NCI-H2107 treated with DMSO at 0.1 percent for 48 hours (cell line): Measurements from ENCODE around the gene COL23A1.
"Not testable (repeated sequence)": the region's sequence is repeated elsewhere in the genome, so short reads cannot be mapped to it uniquely, and the experiment has no call there.

Experiments used
- DNase-seq: peaks from one replicate; lab custom pipeline; 2025; ENCODE audit not compliant: unreplicated experiment; lab: John Stamatoyannopoulos, UW

The COL23A1 gene

GRCh38 chr5:178249191-178249989 is 340.8 kb downstream of the COL23A1 start:
- no peak for DNase-seq

DNA sequence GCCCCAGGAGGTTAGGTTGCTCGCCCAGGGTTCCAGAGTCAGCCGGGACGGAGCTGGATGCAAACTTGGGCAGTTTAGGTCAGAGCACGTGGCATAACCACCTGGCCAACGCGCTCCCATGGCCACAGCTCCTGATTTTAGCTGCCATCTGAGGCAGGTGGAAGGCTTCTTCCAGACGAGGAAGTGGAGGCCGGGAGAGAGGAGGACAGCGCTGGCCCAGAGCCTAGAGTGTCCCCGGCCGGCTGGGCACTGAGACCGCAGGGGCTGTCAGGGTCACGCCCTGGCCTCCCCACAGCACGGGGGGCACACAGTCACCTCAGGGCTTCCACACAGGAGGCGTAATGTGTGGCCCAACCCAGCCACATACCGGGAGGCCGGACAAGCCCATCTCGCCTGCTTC is 341.4 kb downstream of the COL23A1 start:
- DNase-seq, result no peak

DNA sequence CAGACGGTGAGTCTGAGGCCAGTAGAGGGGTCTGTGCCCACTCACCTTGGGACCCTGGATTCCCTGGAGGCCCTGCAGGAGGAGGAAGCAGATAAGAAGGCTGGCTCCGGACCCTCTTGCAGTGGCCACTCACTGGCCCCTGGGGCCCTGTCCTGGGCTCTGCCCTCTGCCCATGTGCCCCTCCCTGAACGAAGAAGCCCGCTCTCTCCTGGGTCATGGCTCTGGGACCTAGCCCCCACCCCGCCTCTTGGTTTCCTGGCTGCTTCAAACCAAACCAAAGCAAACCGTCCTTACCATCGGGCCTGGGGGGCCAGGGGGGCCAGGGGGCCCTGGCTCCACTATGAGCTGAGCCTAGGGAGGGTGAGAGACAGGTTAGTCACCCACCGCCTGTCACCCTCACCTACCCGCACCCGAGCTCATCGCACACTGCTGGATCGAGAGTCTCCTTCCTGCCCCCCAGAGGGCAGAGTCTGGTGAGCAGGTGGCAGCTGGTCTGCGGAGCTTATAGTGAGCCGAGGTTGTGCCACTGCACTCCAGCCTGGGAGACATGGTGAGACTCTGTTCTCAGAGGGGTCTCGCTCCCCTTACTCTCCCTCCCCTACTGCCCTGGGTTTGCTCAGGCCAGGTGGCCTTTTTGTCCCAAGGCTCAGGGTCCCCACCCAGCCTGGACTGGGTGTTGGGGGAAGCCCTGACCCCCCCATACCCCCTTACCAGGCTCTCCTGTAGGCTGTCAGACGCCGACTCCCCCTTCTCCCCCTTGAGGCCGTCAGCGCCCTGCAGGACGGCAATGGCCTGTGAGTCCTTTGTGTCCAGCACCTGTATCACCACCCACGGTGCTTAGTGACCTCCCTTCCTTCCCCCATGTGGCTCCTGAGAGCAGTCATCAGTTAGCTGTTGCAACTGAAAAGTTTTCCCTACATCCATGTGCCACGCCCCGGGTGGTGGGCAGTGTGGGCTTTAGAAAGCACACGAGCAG is 342.4 kb downstream of the COL23A1 start:
- no peak for DNase-seq

- no peak for DNase-seq
Measured at GRCh38 chr5:178246624-178247279, 343.4 kb downstream of the COL23A1 start.

GRCh38 chr5:178245389-178245788 is 344.8 kb downstream of the COL23A1 start:
- no peak for DNase-seq

- DNase-seq, result no peak
Measured at GRCh38 chr5:178244576-178244975, 345.6 kb downstream of the COL23A1 start.

- DNase-seq, result no peak
Measured at GRCh38 chr5:178242416-178242815, 347.8 kb downstream of the COL23A1 start.

GRCh38 chr5:178241688-178242231 is 348.4 kb downstream of the COL23A1 start:
- DNase-seq, result no peak

DNA sequence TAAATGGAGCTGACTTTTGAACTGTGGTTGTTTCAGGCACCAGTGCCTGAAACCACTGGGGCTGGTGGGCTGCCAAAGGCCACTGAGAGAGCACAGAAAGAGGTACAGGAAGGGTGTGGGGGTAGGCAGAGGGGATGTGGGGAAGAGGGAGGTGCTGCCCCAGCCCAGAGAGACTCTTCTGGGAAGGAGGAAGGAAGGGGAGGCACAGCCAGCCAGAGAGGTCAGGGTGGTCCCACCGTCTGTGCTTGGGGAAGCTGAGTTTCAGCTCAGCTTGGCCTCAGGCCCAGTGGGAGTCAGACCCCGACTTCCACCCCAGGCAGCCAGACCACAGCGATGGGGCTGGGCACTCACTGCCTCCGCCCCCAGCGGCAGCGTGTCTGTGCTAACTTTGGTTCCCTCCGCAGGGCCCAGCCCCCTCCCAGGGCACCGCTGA is 348.9 kb downstream of the COL23A1 start:
- no peak for DNase-seq

DNA sequence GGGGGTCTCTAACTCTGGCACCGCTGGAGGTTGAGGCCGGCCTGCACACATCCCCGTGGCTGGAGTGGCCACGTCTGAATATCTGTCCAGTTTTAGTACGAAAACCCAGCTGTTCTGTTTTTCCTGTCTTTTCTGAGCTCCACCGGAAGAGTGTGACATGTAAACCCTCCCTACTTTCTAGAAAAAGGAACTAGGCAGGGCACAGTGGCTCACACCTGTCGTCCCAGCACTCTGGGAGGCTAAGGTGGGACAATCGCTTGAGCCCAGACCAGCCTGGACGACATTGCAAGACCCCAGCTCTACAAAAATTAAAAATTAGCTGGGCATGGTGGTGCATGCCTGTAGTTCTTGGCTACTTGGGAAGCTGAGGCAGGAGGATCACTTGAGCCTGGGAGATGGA is 349.4 kb downstream of the COL23A1 start:
- DNase-seq, result no peak

DNA sequence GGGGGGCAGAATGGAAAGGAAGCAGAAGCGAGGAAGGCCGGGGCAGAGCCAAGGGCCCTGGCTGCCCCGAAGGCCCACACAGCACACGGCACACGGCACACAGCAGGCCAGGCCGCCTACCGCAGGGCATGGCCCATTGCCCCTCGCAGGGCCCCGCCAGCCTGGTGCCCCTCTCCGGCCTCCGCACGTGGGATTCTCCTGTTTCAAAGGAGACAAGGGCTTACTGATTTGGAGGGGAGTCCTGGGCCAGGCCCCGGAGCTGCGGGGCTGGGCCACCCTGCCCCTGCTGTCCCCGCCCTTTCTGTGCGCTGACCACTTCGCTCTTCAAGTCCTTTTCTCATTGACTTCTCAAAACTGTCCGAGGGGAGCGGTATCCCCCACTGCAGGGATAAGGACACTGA is 349.9 kb downstream of the COL23A1 start:
- DNase-seq, result no peak

DNA sequence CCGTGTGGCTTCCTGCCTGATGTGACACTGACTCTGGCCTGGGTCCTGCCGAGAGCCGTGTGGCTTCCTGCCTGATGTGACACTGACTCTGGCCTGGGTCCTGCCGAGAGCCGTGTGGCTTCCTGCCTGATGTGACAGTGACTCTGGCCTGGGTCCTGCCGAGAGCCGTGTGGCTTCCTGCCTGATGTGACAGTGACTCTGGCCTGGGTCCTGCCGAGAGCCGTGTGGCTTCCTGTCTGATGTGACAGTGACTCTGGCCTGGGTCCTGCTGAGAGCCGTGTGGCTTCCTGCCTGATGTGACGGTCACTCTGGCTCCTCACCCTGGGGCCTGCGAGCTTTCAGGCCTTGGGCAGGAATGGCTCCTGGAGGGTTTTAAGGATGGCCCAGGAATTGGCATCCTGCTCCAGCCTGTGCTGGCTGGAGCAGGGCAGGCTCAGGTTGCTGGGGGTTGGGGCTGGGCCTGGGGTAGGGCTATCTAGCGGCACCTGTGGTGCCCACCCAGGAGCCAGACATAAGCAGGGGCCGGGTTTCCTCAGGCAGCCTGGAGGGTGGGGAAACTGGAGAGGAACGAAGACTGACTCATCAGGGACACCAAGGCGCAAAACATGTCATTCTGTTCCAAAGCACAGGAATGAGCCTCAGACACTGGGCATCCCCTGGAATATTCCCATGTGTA is 350.4 kb downstream of the COL23A1 start:
- DNase-seq, result not testable (repeated sequence)

DNA sequence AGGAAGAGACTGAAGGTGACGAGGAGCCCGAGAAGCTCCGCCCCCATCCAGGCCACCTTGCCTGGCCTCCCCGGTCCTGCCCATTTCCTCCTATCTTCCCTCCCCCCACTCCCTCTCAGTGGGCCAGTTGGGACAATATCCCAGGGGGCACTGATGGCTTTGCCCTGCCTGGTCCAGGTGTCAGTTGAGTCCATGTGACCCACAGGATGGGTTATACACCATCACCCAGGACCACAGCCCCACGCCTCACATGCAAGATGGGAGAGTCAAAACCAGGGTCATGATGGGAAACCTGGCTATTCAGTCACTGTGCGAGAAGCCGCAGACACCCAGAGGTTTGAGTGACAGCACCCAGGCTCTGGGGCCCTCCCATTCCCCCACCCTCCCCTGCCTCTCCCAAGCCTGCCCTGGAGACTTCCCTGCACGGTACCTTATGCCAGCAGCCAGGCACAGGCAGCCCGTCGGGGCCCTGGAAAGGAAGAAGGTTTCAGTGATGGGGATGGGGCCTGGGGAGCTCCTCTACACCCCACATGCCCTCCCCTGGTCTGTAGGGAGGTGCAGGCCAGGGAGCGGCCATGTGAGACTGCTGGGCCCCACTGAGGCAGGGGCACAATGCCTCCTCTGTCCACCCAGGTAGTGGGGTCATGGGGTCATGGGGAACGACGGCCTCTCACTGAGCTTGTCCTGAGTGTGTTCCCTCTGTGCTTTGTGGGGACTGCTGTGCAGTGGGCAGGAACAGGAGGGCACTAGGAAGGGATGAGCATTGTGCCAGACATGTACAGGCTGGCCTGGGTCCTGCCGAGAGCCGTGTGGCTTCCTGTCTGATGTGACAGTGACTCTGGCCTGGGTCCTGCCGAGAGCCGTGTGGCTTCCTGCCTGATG is 351.2 kb downstream of the COL23A1 start:
- DNase-seq, result no peak

- no peak for DNase-seq
Measured at GRCh38 chr5:178238313-178238635, 351.9 kb downstream of the COL23A1 start.

DNA sequence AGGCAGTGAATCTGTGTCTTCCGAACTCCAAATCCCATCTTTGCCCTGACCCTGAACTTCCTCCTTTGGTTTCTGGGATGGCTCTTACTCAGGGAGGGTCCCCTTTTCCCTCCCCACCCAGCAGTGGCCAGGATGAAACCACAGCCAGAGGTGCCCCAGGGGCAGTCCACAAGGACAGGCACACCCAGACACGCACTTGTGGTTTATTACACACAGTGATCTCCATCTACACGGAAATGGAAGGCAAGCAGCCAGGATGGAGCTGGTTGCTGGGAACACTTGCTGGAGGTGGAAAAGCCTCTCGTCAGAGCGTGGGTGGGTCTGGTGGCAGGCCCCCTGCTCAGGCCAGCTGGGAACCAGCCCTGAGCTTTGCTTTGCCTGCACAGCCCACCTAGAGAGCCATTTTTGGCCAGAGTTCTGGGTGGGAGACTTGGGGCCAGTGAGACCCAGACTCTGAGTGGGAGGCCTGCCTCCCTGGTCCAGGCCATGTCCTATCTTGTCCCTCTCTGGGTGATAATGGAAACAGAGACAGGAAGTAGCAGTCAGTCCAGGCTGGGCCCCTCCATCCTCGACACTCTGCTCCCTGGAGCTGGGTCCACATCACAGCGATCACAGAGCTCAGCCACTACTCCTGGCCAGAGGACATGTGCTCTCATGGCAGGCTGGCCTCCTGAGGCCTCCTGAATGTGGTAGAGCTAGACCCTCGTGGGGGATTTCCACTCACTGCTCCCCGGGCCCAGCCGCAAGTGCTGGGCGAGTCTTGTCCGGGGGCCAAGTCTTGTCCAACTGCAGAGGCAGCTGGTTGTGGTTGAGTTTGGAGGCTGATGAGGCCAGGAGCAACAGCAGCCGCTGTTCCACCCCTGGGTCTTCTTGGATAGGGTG is 352.5 kb downstream of the COL23A1 start:
- no peak for DNase-seq

DNA sequence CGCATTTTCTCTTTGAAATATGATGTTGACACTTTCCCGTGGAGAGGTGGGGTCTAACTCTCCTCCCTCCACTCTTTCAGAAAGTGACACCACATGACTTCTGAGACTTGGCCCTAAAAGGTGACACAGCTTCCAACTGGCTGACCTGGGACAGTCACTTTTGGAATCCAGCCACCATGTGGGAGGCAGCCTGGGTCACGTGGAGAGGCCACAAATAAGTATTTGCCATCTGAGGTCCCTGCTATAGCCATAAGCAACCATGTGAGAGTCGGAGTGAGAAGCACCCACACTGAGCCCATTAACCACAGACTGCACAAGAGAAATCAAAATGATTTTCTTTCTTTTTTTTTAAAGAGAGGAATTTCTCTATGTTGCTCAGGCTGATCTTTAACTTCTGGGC is 353.5 kb downstream of the COL23A1 start:
- no peak for DNase-seq

DNA sequence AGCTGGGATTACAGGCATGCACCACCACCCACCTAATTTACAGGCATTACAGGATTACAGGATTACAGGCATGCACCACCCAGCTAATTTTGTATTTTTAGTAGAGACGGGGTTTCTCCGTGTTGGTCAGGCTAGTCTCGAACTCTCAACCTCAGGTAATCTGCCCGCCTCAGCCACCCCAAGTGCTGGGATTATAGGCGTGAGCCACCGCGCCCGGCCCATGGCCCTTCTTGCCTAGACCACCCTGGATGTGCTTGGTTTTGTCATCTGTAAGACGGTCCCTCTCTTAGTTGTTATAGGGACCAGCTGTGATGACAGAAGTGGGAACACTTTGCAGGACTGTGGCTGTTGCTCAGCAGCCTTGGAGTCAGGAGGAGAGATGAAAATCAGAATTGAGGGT is 354.1 kb downstream of the COL23A1 start:
- DNase-seq, result no peak

GRCh38 chr5:178235588-178235974 is 354.6 kb downstream of the COL23A1 start:
- DNase-seq, result no peak
